GOT3 (cell line): ENCODE data around the gene MZB1.

ENCODE experiments used
- DNase-seq: peaks from one replicate; lab custom pipeline; 2025; ENCODE audit warnings: mixed read lengths; lab: John Stamatoyannopoulos, UW

The MZB1 gene

GRCh38 chr5:139389701-139390638 is at the start of gene MZB1:
Gene MZB1, minus strand, starts transcription at chr5:139389913. Its CDS starts 57 bp downstream, at chr5:139389856.
- no peak for DNase-seq

GRCh38 chr5:139439013-139439903 is 49.5 kb upstream of the MZB1 start, which contains the start of gene DNAJC18:
Gene DNAJC18, minus strand, starts transcription at chr5:139439525. Its CDS starts 80 bp downstream, at chr5:139439445.
- peak; percentile 73 for DNase-seq

GRCh38 chr5:139438707-139439012 is 48.9 kb upstream of the MZB1 start:
- no peak for DNase-seq

GRCh38 chr5:139435676-139436075 is 46.0 kb upstream of the MZB1 start:
- no peak for DNase-seq

- no peak for DNase-seq
These were observed 42.0 kb upstream of the MZB1 start for GRCh38 chr5:139431706-139432105.

- DNase-seq, result no peak
These were observed 40.3 kb upstream of the MZB1 start for GRCh38 chr5:139430015-139430414.

GRCh38 chr5:139426203-139426885 is 36.6 kb upstream of the MZB1 start:
- DNase-seq, result no peak

- DNase-seq, result no peak
These were observed 35.8 kb upstream of the MZB1 start for GRCh38 chr5:139425497-139425896.

GRCh38 chr5:139422307-139422893 is 32.7 kb upstream of the MZB1 start:
- DNase-seq, result no peak

- DNase-seq, result no peak
These were observed 29.8 kb upstream of the MZB1 start for GRCh38 chr5:139419226-139420192.

- no peak for DNase-seq
These were observed 29.1 kb upstream of the MZB1 start for GRCh38 chr5:139418793-139419192.

- DNase-seq, result no peak
These were observed 27.5 kb upstream of the MZB1 start for GRCh38 chr5:139417214-139417613.

- no peak for DNase-seq
These were observed 26.9 kb upstream of the MZB1 start for GRCh38 chr5:139416651-139417050.

GRCh38 chr5:139415869-139416268 is 26.2 kb upstream of the MZB1 start:
- DNase-seq, result no peak

GRCh38 chr5:139415221-139415861 is 25.6 kb upstream of the MZB1 start:
- no peak for DNase-seq

GRCh38 chr5:139414581-139415130 is 24.9 kb upstream of the MZB1 start:
- DNase-seq, result no peak

GRCh38 chr5:139413963-139414362 is 24.2 kb upstream of the MZB1 start:
- no peak for DNase-seq

- DNase-seq, result no peak
These were observed 23.4 kb upstream of the MZB1 start for GRCh38 chr5:139413153-139413552.

- no peak for DNase-seq
These were observed 21.5 kb upstream of the MZB1 start for GRCh38 chr5:139410993-139411828.
